HG02840 (cell line): ENCODE results near the gene NAALADL2.

ENCODE experiments used
- ATAC-seq: cut with Tn5 transposase; IDR thresholded peaks from one replicate; pipeline ENCODE4 v1.9.1; 2021; ENCODE audit warnings: mild to moderate bottlenecking, moderate library complexity, moderate number of reproducible peaks; ENCODE audit not compliant: unreplicated experiment, low FRiP score

The NAALADL2 gene

GRCh38 chr3:175192536-175192935 is 333.4 kb downstream of the NAALADL2 start:
- no peak for ATAC-seq

- ATAC-seq, result no peak
These were observed 334.8 kb downstream of the NAALADL2 start for GRCh38 chr3:175193815-175194518.

GRCh38 chr3:175198991-175199783 is 340.1 kb downstream of the NAALADL2 start:
- ATAC-seq, result no peak

- no peak for ATAC-seq
These were observed 340.8 kb downstream of the NAALADL2 start for GRCh38 chr3:175199961-175200360.

GRCh38 chr3:175200391-175201095 is 341.4 kb downstream of the NAALADL2 start:
- ATAC-seq, result no peak

GRCh38 chr3:175207361-175207760 is 348.2 kb downstream of the NAALADL2 start:
- no peak for ATAC-seq

- no peak for ATAC-seq
These were observed 349.2 kb downstream of the NAALADL2 start for GRCh38 chr3:175208326-175208725.

- ATAC-seq, result no peak
These were observed 352.3 kb downstream of the NAALADL2 start for GRCh38 chr3:175211466-175211865.

- ATAC-seq, result no peak
These were observed 353.8 kb downstream of the NAALADL2 start for GRCh38 chr3:175212896-175213295.

- no peak for ATAC-seq
These were observed 355.1 kb downstream of the NAALADL2 start for GRCh38 chr3:175214216-175214615.

GRCh38 chr3:175215833-175216232 is 356.7 kb downstream of the NAALADL2 start:
- ATAC-seq, result no peak

GRCh38 chr3:175222356-175222755 is 363.2 kb downstream of the NAALADL2 start:
- ATAC-seq, result no peak

GRCh38 chr3:175224051-175224450 is 364.9 kb downstream of the NAALADL2 start:
- no peak for ATAC-seq

GRCh38 chr3:175226444-175226843 is 367.3 kb downstream of the NAALADL2 start:
- ATAC-seq, result no peak

GRCh38 chr3:175227126-175227525 is 368.0 kb downstream of the NAALADL2 start:
- no peak for ATAC-seq

GRCh38 chr3:175233957-175234940 is 375.1 kb downstream of the NAALADL2 start:
- ATAC-seq, result no peak

GRCh38 chr3:175238801-175239200 is 379.7 kb downstream of the NAALADL2 start:
- ATAC-seq, result no peak

- ATAC-seq, result no peak
These were observed 381.8 kb downstream of the NAALADL2 start for GRCh38 chr3:175240921-175241320.

- no peak for ATAC-seq
These were observed 383.1 kb downstream of the NAALADL2 start for GRCh38 chr3:175242243-175242642.

- no peak for ATAC-seq
These were observed 387.1 kb downstream of the NAALADL2 start for GRCh38 chr3:175246234-175246633.
